Amygdala (tissue), 56 donors: Measurements from ENCODE around the gene CFAP57.
"Not testable (repeated sequence)": the region's sequence is repeated elsewhere in the genome, so short reads cannot be mapped to it uniquely, and the experiment has no call there.

Experiments used
- DNase-seq, 56 donors: peaks; one replicate each; lab custom pipeline; 2025; lab: John Stamatoyannopoulos, UW

CFAP57 gene

GRCh38 chr1:43171312-43171875 lies 736 bp upstream of the CFAP57 start:
- DNase-seq: peak in 1 of 56 donors; percentile 23

- DNase-seq: peak in 48 of 56 donors; percentile 60 to 97 (median 89)
Observed at GRCh38 chr1:43172527-43172972, 420 bp downstream of the CFAP57 start.

DNA sequence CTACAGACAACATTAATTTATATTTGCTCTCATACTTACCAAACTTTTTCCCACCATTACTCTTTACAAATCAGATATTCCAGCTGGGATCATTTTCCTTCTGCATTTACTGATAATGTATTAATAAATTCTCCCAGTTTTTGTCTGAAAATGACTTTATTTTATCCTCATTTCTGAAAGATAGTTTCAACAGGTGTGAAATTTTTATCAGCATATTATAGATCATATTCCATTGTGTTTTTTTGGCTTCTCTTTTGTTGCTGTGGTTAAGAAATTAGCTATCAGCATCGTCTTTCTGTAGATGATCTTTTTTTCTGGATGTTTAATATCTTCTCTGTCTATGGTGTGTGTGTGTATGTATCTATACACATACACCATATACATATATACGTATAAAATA lies 2.7 kb downstream of the CFAP57 start:
- DNase-seq: no peak

GRCh38 chr1:43177691-43178090 lies 5.6 kb downstream of the CFAP57 start:
- DNase-seq: no peak

- DNase-seq: no peak
Observed at GRCh38 chr1:43184388-43184787, 12.3 kb downstream of the CFAP57 start.

DNA sequence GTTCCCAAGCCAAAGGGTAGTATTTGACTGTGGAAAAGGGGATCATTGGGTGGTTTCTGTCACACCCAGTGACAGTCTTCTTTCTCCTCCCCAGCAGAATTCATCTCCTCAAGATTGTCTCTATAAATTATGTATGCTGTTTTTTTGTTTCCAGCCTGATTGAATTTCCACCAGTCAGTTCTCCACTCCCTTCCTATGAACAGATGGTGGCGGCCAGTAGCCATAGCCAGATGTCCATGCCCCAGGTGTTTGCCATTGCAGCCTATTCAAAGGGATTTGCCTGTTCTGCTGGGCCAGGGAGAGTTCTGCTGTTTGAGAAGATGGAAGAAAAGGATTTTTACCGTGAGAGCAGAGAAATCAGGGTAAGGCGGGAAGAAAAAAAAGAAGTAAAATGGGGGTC lies 12.9 kb downstream of the CFAP57 start:
- no peak for DNase-seq

GRCh38 chr1:43188106-43188505 lies 16.0 kb downstream of the CFAP57 start:
- DNase-seq: no peak

DNA sequence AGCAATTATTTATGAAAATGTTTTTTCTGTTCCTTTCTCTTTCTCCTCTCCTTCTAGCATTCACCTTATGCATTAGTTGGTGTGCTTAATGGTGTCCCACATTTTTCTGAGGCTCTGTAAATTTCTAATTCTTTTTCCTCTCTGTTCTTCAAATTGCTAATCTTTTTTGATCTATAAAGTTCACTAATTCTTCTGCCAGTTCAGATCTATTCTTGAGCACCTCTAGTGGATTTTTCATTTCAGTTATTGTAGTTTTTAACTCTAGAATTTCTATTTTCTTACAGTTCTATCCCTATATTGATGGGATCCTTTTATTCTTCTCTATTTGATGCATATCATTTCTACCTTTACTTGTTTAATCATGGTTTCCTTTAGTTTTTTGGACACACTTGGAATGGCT lies 22.4 kb downstream of the CFAP57 start:
- no peak for DNase-seq

- no peak for DNase-seq
Observed at GRCh38 chr1:43197343-43198127, 25.4 kb downstream of the CFAP57 start.

- DNase-seq: no peak
Observed at GRCh38 chr1:43199093-43199726, 27.1 kb downstream of the CFAP57 start.

DNA sequence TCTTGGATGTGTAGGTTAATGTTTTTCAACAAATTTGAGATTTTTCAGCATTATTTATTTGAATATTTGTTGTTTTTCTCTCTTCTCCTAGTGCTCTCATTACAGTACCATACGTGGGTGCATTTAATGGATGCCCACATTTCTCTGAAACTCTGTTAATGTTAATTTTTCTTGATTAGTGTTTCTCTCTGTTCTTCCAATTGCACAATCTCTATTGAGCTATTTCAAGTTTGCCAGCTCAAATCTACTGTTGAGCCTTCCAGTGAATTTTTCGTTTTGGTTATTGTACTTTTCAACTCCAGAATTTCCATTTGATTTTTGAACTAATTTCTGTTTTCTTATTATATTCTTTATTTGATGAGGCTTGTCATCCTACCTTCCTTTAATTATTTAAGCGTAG lies 31.7 kb downstream of the CFAP57 start:
- no peak for DNase-seq

DNA sequence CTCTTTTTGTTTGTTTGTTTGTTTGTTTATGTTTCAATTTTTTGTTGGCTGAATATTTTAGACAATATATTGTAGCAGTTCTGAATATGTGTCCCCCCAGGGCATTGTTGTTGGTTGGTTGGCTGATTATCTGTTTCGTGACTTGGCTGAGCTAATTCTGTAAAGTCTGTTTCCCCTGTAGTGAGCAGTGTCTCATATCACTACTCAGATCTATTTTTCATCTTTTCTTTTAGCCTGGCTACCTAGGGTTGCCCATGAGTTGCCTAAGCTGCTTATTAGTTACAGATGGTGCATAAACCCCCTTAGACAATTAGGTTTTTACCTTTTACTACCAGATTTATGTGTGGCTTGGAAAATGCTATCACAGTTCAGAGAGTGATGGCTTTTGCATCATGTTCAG lies 32.3 kb downstream of the CFAP57 start:
- no peak for DNase-seq

DNA sequence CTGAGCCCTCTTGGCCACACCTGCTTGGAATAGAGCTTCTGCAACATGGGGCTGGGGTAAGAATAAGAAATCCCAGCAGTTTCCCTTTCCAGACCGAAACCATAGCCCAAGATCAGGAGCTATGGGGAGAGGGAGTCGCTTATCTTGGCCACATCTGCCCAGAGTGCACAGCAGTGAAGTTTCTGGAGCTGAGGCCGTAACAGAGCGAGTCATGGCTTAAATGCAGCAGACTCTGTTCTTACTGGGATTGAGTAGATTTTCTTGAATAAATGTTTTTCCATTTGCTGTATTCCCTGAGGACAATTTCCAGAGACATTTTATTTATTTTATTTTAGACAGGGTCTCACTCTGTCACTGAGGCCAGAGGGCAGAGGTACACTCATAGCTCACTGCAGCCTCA lies 33.5 kb downstream of the CFAP57 start:
- no peak for DNase-seq

DNA sequence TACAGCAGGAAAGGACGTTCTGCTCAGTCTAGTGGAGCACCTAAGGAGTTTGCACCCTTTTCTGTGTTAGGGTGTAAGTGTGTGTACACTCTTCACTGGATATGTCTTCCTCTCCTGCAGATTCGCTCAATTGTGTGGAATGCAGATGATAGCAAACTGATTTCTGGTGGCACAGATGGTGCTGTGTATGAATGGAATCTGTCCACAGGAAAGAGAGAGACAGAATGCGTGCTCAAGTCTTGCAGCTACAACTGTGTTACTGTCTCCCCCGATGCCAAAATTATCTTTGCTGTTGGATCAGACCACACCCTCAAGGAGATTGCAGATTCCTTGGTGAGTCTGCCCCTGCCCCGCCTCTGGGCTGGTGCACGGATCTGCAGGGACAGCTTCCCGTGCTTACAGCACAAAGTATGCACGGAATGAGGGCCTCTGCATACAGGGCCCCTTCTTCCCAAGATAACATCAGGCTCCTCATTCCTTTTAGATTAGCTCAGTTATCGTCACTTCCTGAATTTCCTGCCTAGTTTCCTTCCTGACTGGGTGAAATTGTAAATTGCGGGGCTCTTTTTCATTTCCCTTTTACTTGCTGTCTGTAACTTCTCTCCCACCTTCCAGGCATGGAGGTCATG lies 34.6 kb downstream of the CFAP57 start:
- peak in 2 of 56 donors; percentile 8 to 12 for DNase-seq

DNA sequence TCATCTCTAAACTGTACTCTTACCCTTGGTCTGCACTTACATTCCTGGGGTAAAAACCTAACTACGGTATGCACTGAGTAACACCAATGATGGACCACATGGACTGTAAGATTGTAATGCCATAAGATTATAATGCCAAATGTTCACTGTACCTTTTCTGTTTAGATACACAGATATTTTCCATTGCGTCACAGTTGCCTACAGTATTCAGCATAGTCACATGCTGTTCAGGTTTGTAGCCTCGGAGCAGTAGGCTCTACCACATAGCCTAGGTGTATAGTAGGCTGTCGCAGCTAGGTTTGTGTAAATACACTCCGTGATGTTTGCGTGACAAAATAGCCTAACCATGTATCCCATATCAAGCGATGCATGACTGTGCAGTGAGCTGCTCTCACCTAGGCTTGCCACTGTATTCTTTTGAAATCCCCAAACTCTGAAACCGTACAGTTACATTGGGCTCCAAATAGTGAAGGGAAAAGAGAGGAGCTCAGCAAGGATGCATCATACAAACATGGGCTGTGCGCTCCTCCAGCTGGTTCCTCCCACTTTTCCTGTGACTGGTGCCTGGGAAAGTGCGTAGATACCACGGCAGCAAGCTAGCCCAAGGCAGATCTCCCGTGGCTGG lies 35.2 kb downstream of the CFAP57 start:
- no peak for DNase-seq

- not testable (repeated sequence) for DNase-seq
Observed at GRCh38 chr1:43208277-43208676, 36.1 kb downstream of the CFAP57 start.

- DNase-seq: no peak
Observed at GRCh38 chr1:43214501-43215444, 42.6 kb downstream of the CFAP57 start.

- DNase-seq: no peak
Observed at GRCh38 chr1:43217747-43218146, 45.6 kb downstream of the CFAP57 start.

GRCh38 chr1:43220905-43221778 lies 49.0 kb downstream of the CFAP57 start:
- no peak for DNase-seq
